ENCODE data around the gene NDUFA11. TPM values are rescaled to one million over a fixed set of nuclear protein-coding genes. Genes with fewer than 3 reads are reported as not detected.

NDUFA11 gene
- polyA plus RNA-seq, 3 donors = 188 to 552 (median 396) TPM

DNA sequence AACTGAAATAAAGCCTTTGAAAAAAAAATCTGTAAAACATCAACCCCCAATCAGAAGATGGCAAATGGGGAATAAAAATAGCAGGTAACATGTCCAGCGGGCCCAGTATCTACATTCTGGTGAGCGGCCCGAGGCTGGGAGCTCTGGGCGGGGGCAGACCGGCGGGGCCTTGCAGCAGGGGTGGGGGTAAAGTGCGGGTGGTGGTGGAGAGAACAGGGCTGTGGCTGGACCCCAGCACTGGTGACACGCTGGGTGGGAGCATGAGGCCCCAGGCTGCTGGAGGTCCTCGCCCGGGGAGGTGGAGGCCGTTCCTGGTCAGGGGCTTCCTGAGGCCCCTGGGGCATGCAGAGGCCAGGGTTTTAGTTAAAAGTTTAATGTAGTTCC is 12.2 kb upstream of the NDUFA11 start:
- Mint-ChIP-seq H3K27ac (no peak overlapping the region), H3K4me3 (no peak overlapping the region), H3K9me3 (no peaks in the 10 kb centered on the region), H3K36me3 (peaks cover 39 to 59% of the 10 kb centered on the region in 2 donors), H3K4me1 (no peaks in the 10 kb centered on the region), H3K27me3 (ENCODE audit: low read depth in 3 of 3) (peaks cover 0 to 2% (median 0%) of the 10 kb centered on the region in 3 donors)
- H3K4me2 ChIP-seq (replicated peaks; ENCODE audit: extremely low read depth, low read length, poor library complexity, severe bottlenecking) = no peak overlapping the region
- intact Hi-C loops (cut with micrococcal nuclease) = no loop called here
- no peak overlapping the region for H3K9ac ChIP-seq (ENCODE audit: insufficient read depth, low read length, poor library complexity, severe bottlenecking)
- DNase-seq = no peak
- H2AFZ ChIP-seq (ENCODE audit: insufficient read depth, low read depth, low read length, poor library complexity, severe bottlenecking) = no peak overlapping the region
- no peak overlapping the region for H3K27ac ChIP-seq (ENCODE audit: low read depth in 1 of 2, low read length in 2 of 2)
- no peaks in the 10 kb centered on the region for H3K27me3 ChIP-seq (ENCODE audit: control insufficient read depth in 2 of 2, insufficient read depth in 2 of 2, low read length in 2 of 2)
- H4K20me1 ChIP-seq (ENCODE audit: insufficient read depth, low read length) = no peaks in the 10 kb centered on the region
- H3K36me3 ChIP-seq (replicated peaks in 1 of 2; ENCODE audit: control insufficient read depth in 1 of 2, insufficient read depth in 2 of 2, low read length in 2 of 2) = peaks cover 54 to 59% of the 10 kb centered on the region in 2 donors
- TF ChIP-seq, protein P1, sequence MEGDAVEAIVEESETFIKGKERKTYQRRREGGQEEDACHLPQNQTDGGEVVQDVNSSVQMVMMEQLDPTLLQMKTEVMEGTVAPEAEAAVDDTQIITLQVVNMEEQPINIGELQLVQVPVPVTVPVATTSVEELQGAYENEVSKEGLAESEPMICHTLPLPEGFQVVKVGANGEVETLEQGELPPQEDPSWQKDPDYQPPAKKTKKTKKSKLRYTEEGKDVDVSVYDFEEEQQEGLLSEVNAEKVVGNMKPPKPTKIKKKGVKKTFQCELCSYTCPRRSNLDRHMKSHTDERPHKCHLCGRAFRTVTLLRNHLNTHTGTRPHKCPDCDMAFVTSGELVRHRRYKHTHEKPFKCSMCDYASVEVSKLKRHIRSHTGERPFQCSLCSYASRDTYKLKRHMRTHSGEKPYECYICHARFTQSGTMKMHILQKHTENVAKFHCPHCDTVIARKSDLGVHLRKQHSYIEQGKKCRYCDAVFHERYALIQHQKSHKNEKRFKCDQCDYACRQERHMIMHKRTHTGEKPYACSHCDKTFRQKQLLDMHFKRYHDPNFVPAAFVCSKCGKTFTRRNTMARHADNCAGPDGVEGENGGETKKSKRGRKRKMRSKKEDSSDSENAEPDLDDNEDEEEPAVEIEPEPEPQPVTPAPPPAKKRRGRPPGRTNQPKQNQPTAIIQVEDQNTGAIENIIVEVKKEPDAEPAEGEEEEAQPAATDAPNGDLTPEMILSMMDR (IDR thresholded peaks at IDR 0.05) = no peak
- no peaks in the 10 kb centered on the region for H3K4me1 ChIP-seq (ENCODE audit: control insufficient read depth in 1 of 2, insufficient read depth in 2 of 2, low read length in 2 of 2)
- no peaks in the 10 kb centered on the region for H3K9me3 ChIP-seq (replicated peaks in 1 of 2; ENCODE audit: control insufficient read depth in 1 of 2, insufficient read depth in 1 of 2, low read length in 2 of 2)
- H3K4me3 ChIP-seq (replicated peaks in 1 of 3; ENCODE audit: low read depth in 2 of 3, low read length in 3 of 3) = no peak overlapping the region
- H3K79me2 ChIP-seq (ENCODE audit: insufficient read depth, low read length) = no peaks in the 10 kb centered on the region
- WGBS (ENCODE audit: insufficient coverage) = 98% methylated on average over 6 of the region's 11 CpGs

DNA sequence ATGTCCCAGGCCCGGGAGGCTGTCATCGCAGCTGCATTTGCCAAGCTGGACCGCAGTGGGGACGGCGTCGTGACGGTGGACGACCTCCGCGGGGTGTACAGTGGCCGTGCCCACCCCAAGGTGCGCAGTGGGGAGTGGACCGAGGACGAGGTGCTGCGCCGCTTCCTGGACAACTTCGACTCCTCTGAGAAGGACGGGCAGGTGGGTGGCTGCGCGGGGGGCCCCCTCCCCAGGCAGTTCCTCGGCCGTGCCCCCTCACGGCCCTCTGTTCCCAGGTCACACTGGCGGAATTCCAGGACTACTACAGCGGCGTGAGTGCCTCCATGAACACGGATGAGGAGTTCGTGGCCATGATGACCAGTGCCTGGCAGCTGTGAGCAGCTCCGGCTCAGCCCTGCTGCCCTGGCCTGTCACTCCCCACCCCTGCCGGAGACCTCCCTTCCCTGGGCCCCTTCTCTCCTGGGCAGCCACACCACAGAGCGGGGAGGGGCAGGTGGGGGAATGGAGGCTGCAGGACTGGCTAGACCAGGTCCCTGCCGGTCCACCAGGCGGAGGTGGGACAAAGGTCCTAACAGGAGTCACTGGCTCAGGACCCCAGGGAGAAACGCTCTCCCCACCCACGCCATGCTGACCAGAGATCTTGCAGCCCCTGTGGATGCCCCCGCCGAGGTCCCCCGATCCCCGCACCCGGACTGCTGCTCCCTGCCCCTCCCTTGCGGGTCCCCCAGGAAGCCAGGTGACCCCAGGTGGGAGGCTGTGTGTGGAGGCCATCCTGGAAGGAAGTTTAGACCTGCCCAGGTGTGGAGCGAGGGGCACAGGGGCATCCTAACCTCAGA is 11.6 kb upstream of the NDUFA11 start:
- Mint-ChIP-seq H3K27ac (no peak overlapping the region), H3K36me3 (peaks cover 39 to 59% of the 10 kb centered on the region in 2 donors), H3K27me3 (ENCODE audit: low read depth in 3 of 3) (peaks cover 0 to 2% (median 0%) of the 10 kb centered on the region in 3 donors), H3K9me3 (no peaks in the 10 kb centered on the region), H3K4me3 (no peak overlapping the region), H3K4me1 (no peaks in the 10 kb centered on the region)
- peaks cover 50 to 58% of the 10 kb centered on the region in 2 donors for H3K36me3 ChIP-seq (replicated peaks in 1 of 2; ENCODE audit: control insufficient read depth in 1 of 2, insufficient read depth in 2 of 2, low read length in 2 of 2)
- H3K4me2 ChIP-seq (replicated peaks; ENCODE audit: extremely low read depth, low read length, poor library complexity, severe bottlenecking) = no peak overlapping the region
- DNase-seq = no peak
- H3K9ac ChIP-seq (ENCODE audit: insufficient read depth, low read length, poor library complexity, severe bottlenecking) = no peak overlapping the region
- intact Hi-C loops (cut with micrococcal nuclease) = no loop called here
- no peaks in the 10 kb centered on the region for H3K4me1 ChIP-seq (ENCODE audit: control insufficient read depth in 1 of 2, insufficient read depth in 2 of 2, low read length in 2 of 2)
- TF ChIP-seq, protein P1 (IDR thresholded peaks at IDR 0.05) = no peak
- H3K79me2 ChIP-seq (ENCODE audit: insufficient read depth, low read length) = no peaks in the 10 kb centered on the region
- WGBS (ENCODE audit: insufficient coverage) = 94% methylated on average over 32 of the region's 42 CpGs
- no peaks in the 10 kb centered on the region for H4K20me1 ChIP-seq (ENCODE audit: insufficient read depth, low read length)
- H3K4me3 ChIP-seq (replicated peaks in 1 of 3; ENCODE audit: low read depth in 2 of 3, low read length in 3 of 3) = no peak overlapping the region
- no peaks in the 10 kb centered on the region for H3K27me3 ChIP-seq (ENCODE audit: control insufficient read depth in 2 of 2, insufficient read depth in 2 of 2, low read length in 2 of 2)
- no peaks in the 10 kb centered on the region for H3K9me3 ChIP-seq (replicated peaks in 1 of 2; ENCODE audit: control insufficient read depth in 1 of 2, insufficient read depth in 1 of 2, low read length in 2 of 2)
- no peak overlapping the region for H3K27ac ChIP-seq (ENCODE audit: low read depth in 1 of 2, low read length in 2 of 2)
- no peak overlapping the region for H2AFZ ChIP-seq (ENCODE audit: insufficient read depth, low read depth, low read length, poor library complexity, severe bottlenecking)
